GM19397 (cell line): ENCODE data around the gene GNAQ.

Source experiments
- ATAC-seq: cut with Tn5 transposase; IDR thresholded peaks from one replicate; pipeline ENCODE4 v1.9.1; 2021; ENCODE audit warnings: mild to moderate bottlenecking, moderate library complexity; ENCODE audit not compliant: unreplicated experiment

Gene GNAQ

GRCh38 chr9:77977210-77977611, 54.4 kb downstream of the GNAQ start:
- ATAC-seq: no peak

GRCh38 chr9:77975806-77976205, 55.8 kb downstream of the GNAQ start:
- ATAC-seq: no peak

GRCh38 chr9:77975036-77975435, 56.6 kb downstream of the GNAQ start:
- no peak for ATAC-seq

GRCh38 chr9:77974434-77974833, 57.2 kb downstream of the GNAQ start:
- no peak for ATAC-seq

- no peak for ATAC-seq
These were observed 62.5 kb downstream of the GNAQ start for GRCh38 chr9:77969083-77969482.

- ATAC-seq: no peak
These were observed 63.1 kb downstream of the GNAQ start for GRCh38 chr9:77968506-77968905.

- no peak for ATAC-seq
These were observed 64.9 kb downstream of the GNAQ start for GRCh38 chr9:77966718-77967117.

- no peak for ATAC-seq
These were observed 66.0 kb downstream of the GNAQ start for GRCh38 chr9:77965445-77966123.

- no peak for ATAC-seq
These were observed 67.4 kb downstream of the GNAQ start for GRCh38 chr9:77964258-77964657.

- no peak for ATAC-seq
These were observed 70.1 kb downstream of the GNAQ start for GRCh38 chr9:77961541-77961940.

GRCh38 chr9:77960356-77961153, 71.1 kb downstream of the GNAQ start:
- ATAC-seq: no peak

- ATAC-seq: no peak
These were observed 71.8 kb downstream of the GNAQ start for GRCh38 chr9:77959803-77960202.

GRCh38 chr9:77957652-77958051, 74.0 kb downstream of the GNAQ start:
- ATAC-seq: no peak

GRCh38 chr9:77956555-77956954, 75.1 kb downstream of the GNAQ start:
- ATAC-seq: no peak

- no peak for ATAC-seq
These were observed 77.0 kb downstream of the GNAQ start for GRCh38 chr9:77954666-77955015.

GRCh38 chr9:77954013-77954665, 77.5 kb downstream of the GNAQ start:
- no peak for ATAC-seq

GRCh38 chr9:77953590-77953989, 78.0 kb downstream of the GNAQ start:
- no peak for ATAC-seq

- ATAC-seq: no peak
These were observed 78.8 kb downstream of the GNAQ start for GRCh38 chr9:77952635-77953328.

GRCh38 chr9:77951369-77951768, 80.2 kb downstream of the GNAQ start:
- ATAC-seq: no peak

- no peak for ATAC-seq
These were observed 81.7 kb downstream of the GNAQ start for GRCh38 chr9:77949751-77950436.

GRCh38 chr9:77947651-77948050, 84.0 kb downstream of the GNAQ start:
- ATAC-seq: no peak
